ENCODE results near the gene MCRS1.

- TF ChIP-seq CTCF (IDR thresholded peaks at IDR 0.05; ENCODE audit: low read length) = no peak
- TF ChIP-seq EZH2phosphoT487 (IDR thresholded peaks at IDR 0.05; ENCODE audit: low read length) = no peak
- TF ChIP-seq EZH2 (optimal IDR thresholded peaks at IDR 0.05; ENCODE audit: low read depth, low read length) = no peak
Observed at GRCh38 chr12:49534731-49535278, 33.1 kb downstream of the MCRS1 start.
